ENCODE data around the gene PTPRH. TPM values are rescaled to one million over a fixed set of nuclear protein-coding genes. Genes with fewer than 3 reads are reported as not detected.

The PTPRH gene
- total RNA-seq, 1 donor from 2014 or later = 0.64 TPM

DNA sequence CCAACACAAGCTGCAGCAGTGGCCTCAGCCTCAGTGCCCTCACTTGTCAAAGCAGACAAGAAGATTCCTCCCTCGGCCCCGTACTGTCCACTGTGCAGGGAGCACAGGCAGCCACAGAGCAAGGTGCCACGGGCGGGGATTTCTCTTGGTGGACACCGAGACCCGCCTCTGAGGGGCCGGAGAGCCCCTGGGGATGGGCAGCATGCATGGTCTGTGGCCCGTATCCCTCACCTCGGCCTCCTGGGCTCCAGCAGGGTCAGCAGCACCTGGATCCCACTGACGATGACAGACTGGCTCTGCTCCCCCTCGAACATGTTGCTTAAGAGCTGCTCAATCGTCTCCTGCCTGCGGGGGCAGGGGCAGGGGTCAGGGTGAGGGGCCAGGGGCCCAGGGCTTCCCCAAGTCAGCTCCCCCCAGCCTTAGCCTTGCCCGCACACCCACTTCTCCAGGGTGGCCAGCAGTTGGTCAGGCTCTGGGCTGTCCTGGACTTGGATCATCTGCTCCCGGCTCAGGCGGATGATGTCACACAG, 32.7 kb upstream of the PTPRH start:
- Histone ChIP-seq H3K27ac (no peak overlapping the region), H3K27me3 (no peaks in the 10 kb centered on the region), H3K4me1 (no peaks in the 10 kb centered on the region), H3K4me3 (no peak overlapping the region), H3K36me3 (peaks cover 91 to 99% of the 10 kb centered on the region in 2 donors), H3K9me3 (no peaks in the 10 kb centered on the region)
- DNase-seq (ENCODE audit: low spot score in 2 of 2) = no peak
- TF ChIP-seq, protein P1, sequence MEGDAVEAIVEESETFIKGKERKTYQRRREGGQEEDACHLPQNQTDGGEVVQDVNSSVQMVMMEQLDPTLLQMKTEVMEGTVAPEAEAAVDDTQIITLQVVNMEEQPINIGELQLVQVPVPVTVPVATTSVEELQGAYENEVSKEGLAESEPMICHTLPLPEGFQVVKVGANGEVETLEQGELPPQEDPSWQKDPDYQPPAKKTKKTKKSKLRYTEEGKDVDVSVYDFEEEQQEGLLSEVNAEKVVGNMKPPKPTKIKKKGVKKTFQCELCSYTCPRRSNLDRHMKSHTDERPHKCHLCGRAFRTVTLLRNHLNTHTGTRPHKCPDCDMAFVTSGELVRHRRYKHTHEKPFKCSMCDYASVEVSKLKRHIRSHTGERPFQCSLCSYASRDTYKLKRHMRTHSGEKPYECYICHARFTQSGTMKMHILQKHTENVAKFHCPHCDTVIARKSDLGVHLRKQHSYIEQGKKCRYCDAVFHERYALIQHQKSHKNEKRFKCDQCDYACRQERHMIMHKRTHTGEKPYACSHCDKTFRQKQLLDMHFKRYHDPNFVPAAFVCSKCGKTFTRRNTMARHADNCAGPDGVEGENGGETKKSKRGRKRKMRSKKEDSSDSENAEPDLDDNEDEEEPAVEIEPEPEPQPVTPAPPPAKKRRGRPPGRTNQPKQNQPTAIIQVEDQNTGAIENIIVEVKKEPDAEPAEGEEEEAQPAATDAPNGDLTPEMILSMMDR (IDR thresholded peaks at IDR 0.05) = no peak
- intact Hi-C loops (cut with DNase I) = no loop called here

DNA sequence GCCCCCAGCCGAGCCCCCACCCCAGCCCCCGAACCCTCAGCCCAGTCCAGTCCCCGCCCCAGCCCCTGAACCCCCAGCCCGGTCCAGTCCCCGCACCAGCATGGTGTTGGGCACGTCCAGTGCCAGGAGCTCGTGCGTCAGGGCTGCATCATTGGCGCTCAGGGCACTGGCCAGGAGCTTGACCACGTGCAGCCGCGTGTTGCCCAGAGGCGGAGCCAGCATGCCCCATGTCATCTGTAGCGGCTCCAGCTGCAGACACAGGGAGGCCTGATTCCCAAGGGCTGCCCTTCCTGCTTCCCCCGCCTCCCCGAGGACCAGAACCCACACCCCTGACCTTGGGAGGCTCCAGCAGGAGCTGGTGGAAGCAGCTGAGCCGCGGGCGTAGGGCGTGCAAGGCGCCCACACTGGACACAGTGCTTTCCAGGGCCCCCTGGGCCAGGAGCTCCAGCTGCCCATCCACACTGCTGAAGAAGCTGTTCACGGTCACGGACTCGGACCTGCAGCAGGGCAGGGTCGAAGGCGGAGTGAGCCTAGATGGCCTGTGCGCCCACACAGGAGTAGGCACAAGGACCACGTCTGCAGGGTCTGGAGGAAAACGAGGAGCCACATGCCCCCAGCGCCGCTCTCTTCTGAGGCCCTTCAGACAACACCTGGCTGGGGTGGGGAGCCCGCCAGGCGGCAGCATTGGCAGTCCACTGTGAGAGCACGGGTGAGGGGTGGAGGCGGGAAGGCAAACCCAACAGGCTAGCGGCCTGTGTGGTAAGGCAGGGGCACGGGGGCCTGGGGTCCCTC, 32.0 kb upstream of the PTPRH start:
- peaks cover 93 to 99% of the 10 kb centered on the region in 2 donors for H3K36me3 ChIP-seq
- H3K4me1 ChIP-seq = no peaks in the 10 kb centered on the region
- no peaks in the 10 kb centered on the region for H3K27me3 ChIP-seq
- no peaks in the 10 kb centered on the region for H3K9me3 ChIP-seq
- no peak overlapping the region for H3K27ac ChIP-seq
- no peak for DNase-seq (ENCODE audit: low spot score in 2 of 2)
- intact Hi-C loops (cut with DNase I) = no loop called here
- TF ChIP-seq, protein P1 (IDR thresholded peaks at IDR 0.05) = no peak
- H3K4me3 ChIP-seq = no peak overlapping the region

DNA sequence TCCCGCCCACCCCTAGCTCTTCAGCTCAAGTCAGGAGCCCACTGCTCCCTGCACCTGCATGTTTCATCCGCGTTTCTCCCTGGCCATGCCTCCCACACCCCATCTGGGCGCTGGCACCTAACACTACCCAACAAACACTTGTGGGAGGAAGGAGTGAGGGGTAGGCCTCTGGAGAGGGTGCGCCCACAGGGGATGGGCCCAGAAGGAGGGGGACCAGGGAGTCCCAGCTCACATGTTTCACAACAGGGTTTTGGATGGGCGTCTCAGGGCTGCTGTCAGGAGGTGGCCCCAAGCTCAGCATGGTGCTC, 31.4 kb upstream of the PTPRH start:
- H3K36me3 ChIP-seq = peaks cover 93 to 100% of the 10 kb centered on the region in 2 donors
- no peak for DNase-seq (ENCODE audit: low spot score in 2 of 2)
- no peaks in the 10 kb centered on the region for H3K4me1 ChIP-seq
- intact Hi-C loops (cut with DNase I) = no loop called here
- H3K27me3 ChIP-seq = no peaks in the 10 kb centered on the region
- TF ChIP-seq, protein P1 (IDR thresholded peaks at IDR 0.05) = no peak
- H3K4me3 ChIP-seq = no peak overlapping the region
- no peaks in the 10 kb centered on the region for H3K9me3 ChIP-seq
- H3K27ac ChIP-seq = no peak overlapping the region

DNA sequence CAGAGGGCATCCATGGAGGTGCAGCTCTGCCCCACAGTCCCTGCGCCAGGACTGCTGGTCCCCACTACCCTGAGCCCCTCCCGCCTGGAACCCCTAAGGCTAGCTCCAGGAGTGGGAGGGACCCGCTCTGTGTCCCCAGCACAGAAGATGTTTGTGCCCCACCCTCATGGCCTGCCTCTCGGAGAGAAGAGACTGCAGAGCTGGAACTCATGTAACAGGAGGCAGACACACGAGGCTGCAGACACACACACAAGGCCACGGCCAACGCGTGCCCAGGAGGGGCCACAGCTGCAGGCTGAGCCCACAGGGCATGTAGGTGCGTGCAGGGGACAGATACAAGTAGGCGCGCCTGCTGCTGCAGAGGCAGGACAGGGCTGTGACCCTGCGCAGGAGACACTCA, 29.7 kb upstream of the PTPRH start:
- no peak overlapping the region for H3K27ac ChIP-seq
- H3K4me3 ChIP-seq = no peak overlapping the region
- TF ChIP-seq, protein P1 (IDR thresholded peaks at IDR 0.05) = no peak
- peaks cover 85 to 100% of the 10 kb centered on the region in 2 donors for H3K36me3 ChIP-seq
- H3K9me3 ChIP-seq = no peaks in the 10 kb centered on the region
- intact Hi-C loops (cut with DNase I) = no loop called here
- no peak for DNase-seq (ENCODE audit: low spot score in 2 of 2)
- no peaks in the 10 kb centered on the region for H3K27me3 ChIP-seq
- H3K4me1 ChIP-seq = no peaks in the 10 kb centered on the region

DNA sequence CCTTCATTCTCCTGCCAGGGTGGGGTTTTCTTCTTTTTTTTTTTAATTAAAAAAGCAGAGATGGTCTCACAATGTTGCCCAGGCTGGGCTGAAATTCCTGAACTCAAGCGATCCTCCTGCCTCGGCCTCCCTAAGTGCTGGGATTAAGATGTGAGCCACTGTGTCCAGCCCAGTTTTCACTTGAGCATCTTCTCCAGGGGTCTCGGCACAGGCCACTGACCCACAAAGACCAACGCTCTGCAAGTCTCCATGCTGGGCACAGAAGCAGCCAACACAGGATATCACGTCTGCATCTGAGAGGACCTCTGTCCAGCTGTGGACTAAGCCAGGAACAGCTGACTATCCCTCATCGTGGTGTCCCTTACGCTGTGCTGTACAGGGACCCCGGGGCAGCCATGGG, 28.7 kb upstream of the PTPRH start:
- peaks cover 83 to 96% of the 10 kb centered on the region in 2 donors for H3K36me3 ChIP-seq
- TF ChIP-seq, protein P1 (IDR thresholded peaks at IDR 0.05) = no peak
- no peak for DNase-seq (ENCODE audit: low spot score in 2 of 2)
- no peaks in the 10 kb centered on the region for H3K27me3 ChIP-seq
- no peaks in the 10 kb centered on the region for H3K4me1 ChIP-seq
- H3K4me3 ChIP-seq = no peak overlapping the region
- no peak overlapping the region for H3K27ac ChIP-seq
- H3K9me3 ChIP-seq = no peaks in the 10 kb centered on the region
- intact Hi-C loops (cut with DNase I) = no loop called here
